HEK293 (cell line): ENCODE results near the gene PTPRJ.

Source experiments
- BCL11B ChIP-seq: fragments of 450-650 bp; formaldehyde crosslinking; IDR thresholded peaks from 2 replicates; pipeline ENCODE4 v1.5.1; 2016; ENCODE audit warnings: low read depth, missing biosample characterization, missing genetic modification characterization
- CTCF ChIP-seq: fragments of 450-650 bp; formaldehyde crosslinking; IDR thresholded peaks from 2 replicates; pipeline ENCODE4 v1.5.1; 2016; ENCODE audit warnings: missing biosample characterization, missing genetic modification characterization
- GLI2 ChIP-seq: fragments of 450-650 bp; formaldehyde crosslinking; IDR thresholded peaks from 2 replicates; pipeline ENCODE4; 2017; ENCODE audit warnings: missing biosample characterization, missing genetic modification characterization, low read depth, borderline replicate concordance
- TCF7L2 ChIP-seq: IDR thresholded peaks from 2 replicates; pipeline ENCODE4 v1.6.1; 2011; ENCODE audit warnings: low read depth, mild to moderate bottlenecking, inconsistent platforms, low read length, moderate library complexity, borderline replicate concordance
- TRIM28 ChIP-seq: IDR thresholded peaks from 2 replicates; pipeline ENCODE4 v1.6.1; 2011; ENCODE audit warnings: low read length, control low read depth, borderline replicate concordance
- YY1 ChIP-seq: fragments of 450-650 bp; formaldehyde crosslinking; IDR thresholded peaks from 2 replicates; pipeline ENCODE4 v1.5.1; 2018; ENCODE audit warnings: missing biosample characterization, missing genetic modification characterization
- ZNF10 ChIP-seq: fragments of 450-650 bp; formaldehyde crosslinking; IDR thresholded peaks from 2 replicates; pipeline ENCODE4 v1.5.1; 2017; ENCODE audit warnings: missing biosample characterization, missing genetic modification characterization
- ZNF148 ChIP-seq: fragments of 450-650 bp; formaldehyde crosslinking; IDR thresholded peaks from 2 replicates; pipeline ENCODE4 v1.5.0; 2017; ENCODE audit warnings: missing biosample characterization, missing genetic modification characterization, borderline replicate concordance
- ZNF184 ChIP-seq: fragments of 450-650 bp; IDR thresholded peaks from 2 replicates; pipeline ENCODE4 v1.5.1; 2018; ENCODE audit warnings: missing biosample characterization, mild to moderate bottlenecking, missing genetic modification characterization
- ZNF24 ChIP-seq: fragments of 450-650 bp; formaldehyde crosslinking; IDR thresholded peaks from 2 replicates; pipeline ENCODE4 v1.5.1; 2016; ENCODE audit warnings: missing biosample characterization, missing genetic modification characterization
- ZNF514 ChIP-seq: fragments of 450-650 bp; formaldehyde crosslinking; IDR thresholded peaks from 2 replicates; pipeline ENCODE4 v1.5.1; 2016; ENCODE audit warnings: missing biosample characterization, missing genetic modification characterization
- ZNF529 ChIP-seq: fragments of 450-650 bp; formaldehyde crosslinking; IDR thresholded peaks from 2 replicates; pipeline ENCODE4 v1.5.1; 2017; ENCODE audit warnings: missing genetic modification characterization, missing biosample characterization; ENCODE audit not compliant: insufficient replicate concordance
- TF ChIP-seq, protein P1 (sequence below): fragments of 450-650 bp; formaldehyde crosslinking; IDR thresholded peaks from 2 replicates; pipeline ENCODE4 v1.5.1; 2016; ENCODE audit warnings: missing biosample characterization, missing genetic modification characterization
- TF ChIP-seq, protein P2 (sequence below): IDR thresholded peaks from 2 replicates; pipeline ENCODE4 v1.6.1; 2011; ENCODE audit warnings: mild to moderate bottlenecking, low read depth, low read length, borderline replicate concordance

GRCh38 chr11:48031602-48032001, 51.2 kb downstream of the PTPRJ start:
- TF ChIP-seq, protein P1, sequence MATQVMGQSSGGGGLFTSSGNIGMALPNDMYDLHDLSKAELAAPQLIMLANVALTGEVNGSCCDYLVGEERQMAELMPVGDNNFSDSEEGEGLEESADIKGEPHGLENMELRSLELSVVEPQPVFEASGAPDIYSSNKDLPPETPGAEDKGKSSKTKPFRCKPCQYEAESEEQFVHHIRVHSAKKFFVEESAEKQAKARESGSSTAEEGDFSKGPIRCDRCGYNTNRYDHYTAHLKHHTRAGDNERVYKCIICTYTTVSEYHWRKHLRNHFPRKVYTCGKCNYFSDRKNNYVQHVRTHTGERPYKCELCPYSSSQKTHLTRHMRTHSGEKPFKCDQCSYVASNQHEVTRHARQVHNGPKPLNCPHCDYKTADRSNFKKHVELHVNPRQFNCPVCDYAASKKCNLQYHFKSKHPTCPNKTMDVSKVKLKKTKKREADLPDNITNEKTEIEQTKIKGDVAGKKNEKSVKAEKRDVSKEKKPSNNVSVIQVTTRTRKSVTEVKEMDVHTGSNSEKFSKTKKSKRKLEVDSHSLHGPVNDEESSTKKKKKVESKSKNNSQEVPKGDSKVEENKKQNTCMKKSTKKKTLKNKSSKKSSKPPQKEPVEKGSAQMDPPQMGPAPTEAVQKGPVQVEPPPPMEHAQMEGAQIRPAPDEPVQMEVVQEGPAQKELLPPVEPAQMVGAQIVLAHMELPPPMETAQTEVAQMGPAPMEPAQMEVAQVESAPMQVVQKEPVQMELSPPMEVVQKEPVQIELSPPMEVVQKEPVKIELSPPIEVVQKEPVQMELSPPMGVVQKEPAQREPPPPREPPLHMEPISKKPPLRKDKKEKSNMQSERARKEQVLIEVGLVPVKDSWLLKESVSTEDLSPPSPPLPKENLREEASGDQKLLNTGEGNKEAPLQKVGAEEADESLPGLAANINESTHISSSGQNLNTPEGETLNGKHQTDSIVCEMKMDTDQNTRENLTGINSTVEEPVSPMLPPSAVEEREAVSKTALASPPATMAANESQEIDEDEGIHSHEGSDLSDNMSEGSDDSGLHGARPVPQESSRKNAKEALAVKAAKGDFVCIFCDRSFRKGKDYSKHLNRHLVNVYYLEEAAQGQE (tag by site-specific recombination) = no peak
- TF ChIP-seq CTCF (tag by site-specific recombination) = no peak
- TF ChIP-seq ZNF184 (tag by site-specific recombination) = no peak
- TF ChIP-seq ZNF514 (tag by site-specific recombination) = no peak
- TF ChIP-seq GLI2 = no peak
- TF ChIP-seq YY1 = no peak
- no peak for TF ChIP-seq ZNF24 (tag by site-specific recombination)
- TF ChIP-seq TRIM28 = no peak
- TF ChIP-seq ZNF10 (tag by site-specific recombination) = no peak
- TF ChIP-seq TCF7L2 = no peak
- no peak for TF ChIP-seq BCL11B (tag by site-specific recombination)
- TF ChIP-seq, protein P2, sequence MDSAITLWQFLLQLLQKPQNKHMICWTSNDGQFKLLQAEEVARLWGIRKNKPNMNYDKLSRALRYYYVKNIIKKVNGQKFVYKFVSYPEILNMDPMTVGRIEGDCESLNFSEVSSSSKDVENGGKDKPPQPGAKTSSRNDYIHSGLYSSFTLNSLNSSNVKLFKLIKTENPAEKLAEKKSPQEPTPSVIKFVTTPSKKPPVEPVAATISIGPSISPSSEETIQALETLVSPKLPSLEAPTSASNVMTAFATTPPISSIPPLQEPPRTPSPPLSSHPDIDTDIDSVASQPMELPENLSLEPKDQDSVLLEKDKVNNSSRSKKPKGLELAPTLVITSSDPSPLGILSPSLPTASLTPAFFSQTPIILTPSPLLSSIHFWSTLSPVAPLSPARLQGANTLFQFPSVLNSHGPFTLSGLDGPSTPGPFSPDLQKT = no peak
- no peak for TF ChIP-seq ZNF148 (tag by site-specific recombination)
- no peak for TF ChIP-seq ZNF529 (tag by site-specific recombination)
